H1 (cell line): ENCODE measurements around the gene CTCF.
A peak's percentile ranks its signal among the peaks of the same experiment; 100 is the strongest.

Experiments used
- CTCF ChIP-seq, 3 experiments: IDR thresholded peaks; 1 replicate in 2 of 3; 2 replicates in 1 of 3; pipeline versions ENCODE4 v1.5.1 to v1.6.1; 2011; ENCODE audit warnings: low read length in 3 of 3, mild to moderate bottlenecking in 3 of 3, inconsistent platforms in 2 of 3, low read depth in 1 of 3, moderate library complexity in 1 of 3; ENCODE audit not compliant: insufficient read depth in 1 of 3; ENCODE audit errors: control extremely low read depth in 1 of 3
- EGR1 ChIP-seq: IDR thresholded peaks from 2 replicates; pipeline ENCODE4 v1.6.1; 2011; ENCODE audit warnings: low read depth, low read length, borderline replicate concordance
- EZH2 ChIP-seq: fragments of 200-600 bp; sonication (generic); IDR thresholded peaks from 2 replicates; pipeline ENCODE4 v1.7.1; 2012; ENCODE audit warnings: low read depth, mild to moderate bottlenecking, moderate library complexity, low read length, inconsistent platforms; ENCODE audit not compliant: severe bottlenecking
- POLR2A ChIP-seq, 2 experiments: IDR thresholded peaks; 1 replicate in 1 of 2; 2 replicates in 1 of 2; pipeline ENCODE4 v1.6.1; 2011; ENCODE audit warnings: low read depth in 2 of 2, low read length in 2 of 2, mild to moderate bottlenecking in 2 of 2; ENCODE audit errors: control extremely low read depth in 1 of 2
- USF2 ChIP-seq: IDR thresholded peaks from 2 replicates; pipeline ENCODE4 v1.6.1; 2011; ENCODE audit warnings: low read length, improper control_type of control experiment

- TF ChIP-seq EZH2 (no peak), CTCF (IDR thresholded peaks at IDR 0.05; ENCODE audit: control extremely low read depth in 1 of 3, insufficient read depth in 1 of 3, low read depth in 1 of 3, low read length in 3 of 3) (peak; percentile 29 to 84 (median 41)), POLR2A (IDR thresholded peaks at IDR 0.05; ENCODE audit: control extremely low read depth in 1 of 2, low read depth in 2 of 2, low read length in 2 of 2) (peak; percentile 51 to 75; a peak in 2 of 3 replicates), EGR1 (no peak), USF2 (no peak)
Measured at GRCh38 chr16:67562526-67562917, at the start of gene CTCF.
